Progenitor cell of endocrine pancreas (in vitro differentiated cells): ENCODE measurements around the gene PRIM2. TPM values are rescaled to one million over a fixed set of nuclear protein-coding genes. Genes with fewer than 3 reads are reported as not detected.
"Not testable (repeated sequence)": the region's sequence is repeated elsewhere in the genome, so short reads cannot be mapped to it uniquely, and the experiment has no call there.

Source experiments
- DNase-seq: peaks from one replicate; pipeline ENCODE4 v3.0.0; 2021; ENCODE audit warnings: low spot score; ENCODE audit not compliant: unreplicated experiment
- H3K27ac Mint-ChIP-seq: 2 replicates; pipeline ENCODE4 v1.8.0; 2021; ENCODE audit warnings: mild to moderate bottlenecking, moderate library complexity, mixed read lengths
- H3K27me3 Mint-ChIP-seq: 2 replicates; pipeline ENCODE4 v1.8.0; 2021; ENCODE audit warnings: mixed read lengths
- H3K36me3 Mint-ChIP-seq: 2 replicates; pipeline ENCODE4 v1.8.0; 2022; ENCODE audit warnings: mixed read lengths; ENCODE audit not compliant: insufficient read depth
- H3K4me1 Mint-ChIP-seq: 2 replicates; pipeline ENCODE4 v1.8.0; 2021; ENCODE audit warnings: low read depth, mixed read lengths
- H3K4me3 Mint-ChIP-seq: 2 replicates; pipeline ENCODE4 v1.8.0; 2021; ENCODE audit warnings: low read depth, mild to moderate bottlenecking, moderate library complexity, mixed read lengths
- H3K9me3 Mint-ChIP-seq: 2 replicates; pipeline ENCODE4 v1.8.0; 2021; ENCODE audit warnings: low read depth, mixed read lengths
- CTCF ChIP-seq: fragments of 200-600 bp; sonication (generic); IDR thresholded peaks from one replicate; pipeline ENCODE4 v1.5.0; 2021; ENCODE audit warnings: antibody characterized with exemption, mild to moderate bottlenecking; ENCODE audit not compliant: unreplicated experiment
- total RNA-seq: library from RNA; stranded (reverse); gene quantifications from 2 replicates; pipeline ENCODE4 v1.2.1, GENCODE V29; 2021

Gene PRIM2
- total RNA-seq, 1 donor from 2014 or later, result 26.2 TPM

- DNase-seq, result no peak
- H3K4me3 Mint-ChIP-seq, result no peak overlapping the region
- no peaks in the 10 kb centered on the region for H3K9me3 Mint-ChIP-seq
- H3K4me1 Mint-ChIP-seq, result peaks cover 40% of the 10 kb centered on the region
- no peaks in the 10 kb centered on the region for H3K36me3 Mint-ChIP-seq
- H3K27me3 Mint-ChIP-seq, result no peaks in the 10 kb centered on the region
- no peak for TF ChIP-seq CTCF
- H3K27ac Mint-ChIP-seq, result peak overlapping the region; percentile 82
These were observed 118.2 kb downstream of the PRIM2 start for GRCh38 chr6:57435475-57436160.

- H3K27me3 Mint-ChIP-seq, H3K27ac Mint-ChIP-seq, H3K9me3 Mint-ChIP-seq, H3K36me3 Mint-ChIP-seq, H3K4me3 Mint-ChIP-seq, DNase-seq: not testable (repeated sequence)
- peaks cover 22% of the 10 kb centered on the region for H3K4me1 Mint-ChIP-seq
These were observed 123.3 kb downstream of the PRIM2 start for GRCh38 chr6:57440735-57441134.

GRCh38 chr6:57442133-57442532 is 124.7 kb downstream of the PRIM2 start:
- H3K4me3 Mint-ChIP-seq, H3K27ac Mint-ChIP-seq, H3K9me3 Mint-ChIP-seq, DNase-seq, H3K27me3 Mint-ChIP-seq, H3K36me3 Mint-ChIP-seq: not testable (repeated sequence)
- H3K4me1 Mint-ChIP-seq, result peaks cover 16% of the 10 kb centered on the region

GRCh38 chr6:57443181-57443580 is 125.8 kb downstream of the PRIM2 start:
- not testable (repeated sequence) for H3K36me3 Mint-ChIP-seq, H3K4me3 Mint-ChIP-seq, H3K27me3 Mint-ChIP-seq, DNase-seq, H3K9me3 Mint-ChIP-seq, H3K27ac Mint-ChIP-seq
- peaks cover 14% of the 10 kb centered on the region for H3K4me1 Mint-ChIP-seq

- DNase-seq, H3K36me3 Mint-ChIP-seq, H3K9me3 Mint-ChIP-seq, H3K27me3 Mint-ChIP-seq, H3K27ac Mint-ChIP-seq, H3K4me3 Mint-ChIP-seq: not testable (repeated sequence)
- peaks cover 22% of the 10 kb centered on the region for H3K4me1 Mint-ChIP-seq
These were observed 127.4 kb downstream of the PRIM2 start for GRCh38 chr6:57444787-57445186.

GRCh38 chr6:57445379-57445778 is 127.9 kb downstream of the PRIM2 start:
- peaks cover 22% of the 10 kb centered on the region for H3K4me1 Mint-ChIP-seq
- not testable (repeated sequence) for H3K27me3 Mint-ChIP-seq, H3K36me3 Mint-ChIP-seq, DNase-seq, H3K4me3 Mint-ChIP-seq, H3K9me3 Mint-ChIP-seq
- H3K27ac Mint-ChIP-seq, result peak overlapping the region; percentile 80

GRCh38 chr6:57445790-57446468 is 128.5 kb downstream of the PRIM2 start:
- H3K4me3 Mint-ChIP-seq, DNase-seq, H3K36me3 Mint-ChIP-seq, H3K9me3 Mint-ChIP-seq, H3K27me3 Mint-ChIP-seq: not testable (repeated sequence)
- peaks cover 19% of the 10 kb centered on the region for H3K4me1 Mint-ChIP-seq
- peak overlapping the region; percentile 80 for H3K27ac Mint-ChIP-seq

GRCh38 chr6:57449496-57450066 is 132.2 kb downstream of the PRIM2 start:
- not testable (repeated sequence) for DNase-seq, H3K27me3 Mint-ChIP-seq, H3K9me3 Mint-ChIP-seq, H3K4me3 Mint-ChIP-seq, H3K27ac Mint-ChIP-seq
- H3K36me3 Mint-ChIP-seq, result peaks cover 13% of the 10 kb centered on the region
- H3K4me1 Mint-ChIP-seq, result peaks cover 15% of the 10 kb centered on the region
